CD4-positive, alpha-beta T cell treated with Interleukin-17A for 1 hour (primary cell): ENCODE results near the gene SYT14.

Experiments used
- DNase-seq: peaks from one replicate; pipeline ENCODE4 v3.0.0-alpha.2; 2020

SYT14 gene

GRCh38 chr1:210214573-210215409 is 276.8 kb downstream of the SYT14 start:
- no peak for DNase-seq

GRCh38 chr1:210217482-210217881 is 279.5 kb downstream of the SYT14 start:
- DNase-seq, result no peak

GRCh38 chr1:210218047-210218446 is 280.0 kb downstream of the SYT14 start:
- DNase-seq, result no peak
